Measurements from ENCODE around the gene ZNF784. TPM values are rescaled to one million over a fixed set of nuclear protein-coding genes. Genes with fewer than 3 reads are reported as not detected.

The ZNF784 gene
- total and polyA plus RNA-seq, 2 of the 13 experiments (the other 11 are each of a cell fraction or from before 2014, with no cell fraction given) = 4.1 to 4.2 TPM

- TF ChIP-seq, protein P1, sequence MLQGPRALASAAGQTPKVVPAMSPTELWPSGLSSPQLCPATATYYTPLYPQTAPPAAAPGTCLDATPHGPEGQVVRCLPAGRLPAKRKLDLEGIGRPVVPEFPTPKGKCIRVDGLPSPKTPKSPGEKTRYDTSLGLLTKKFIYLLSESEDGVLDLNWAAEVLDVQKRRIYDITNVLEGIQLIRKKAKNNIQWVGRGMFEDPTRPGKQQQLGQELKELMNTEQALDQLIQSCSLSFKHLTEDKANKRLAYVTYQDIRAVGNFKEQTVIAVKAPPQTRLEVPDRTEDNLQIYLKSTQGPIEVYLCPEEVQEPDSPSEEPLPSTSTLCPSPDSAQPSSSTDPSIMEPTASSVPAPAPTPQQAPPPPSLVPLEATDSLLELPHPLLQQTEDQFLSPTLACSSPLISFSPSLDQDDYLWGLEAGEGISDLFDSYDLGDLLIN (CRISPR knock-in tag; IDR thresholded peaks at IDR 0.05; ENCODE audit: borderline replicate concordance) = peak; percentile 96; the same call in 1 of the 2 replicates
- TF ChIP-seq ZNF768 (CRISPR knock-in tag; IDR thresholded peaks at IDR 0.05) (peak; percentile 54; the same call in 1 of the 2 replicates), XBP1 (CRISPR knock-in tag; IDR thresholded peaks at IDR 0.05) (no peak), ZBTB21 (CRISPR knock-in tag; IDR thresholded peaks at IDR 0.05) (0 out of 2 replicates have a peak, but pooled peaks have one; percentile 20), ZNF547 (CRISPR knock-in tag; IDR thresholded peaks at IDR 0.05) (peak; percentile 20; the same call in 1 of the 2 replicates), MYNN (CRISPR knock-in tag; IDR thresholded peaks at IDR 0.05; ENCODE audit: low read depth) (peak; percentile 49; the same call in 1 of the 2 replicates), MAF1 (CRISPR knock-in tag; IDR thresholded peaks at IDR 0.05; ENCODE audit: borderline replicate concordance) (no peak), U2AF2 (IDR thresholded peaks at IDR 0.05; ENCODE audit: low read depth, low read length) (no peak), MXD1 (CRISPR knock-in tag; IDR thresholded peaks at IDR 0.05) (peak; percentile 47; the same call in 1 of the 2 replicates), ZNF652 (CRISPR knock-in tag; IDR thresholded peaks at IDR 0.05; ENCODE audit: borderline replicate concordance, low read depth) (no peak), TAF1 (CRISPR knock-in tag; IDR thresholded peaks at IDR 0.05) (no peak; the same call in 1 of the 2 replicates), NRL (CRISPR knock-in tag; IDR thresholded peaks at IDR 0.05; ENCODE audit: borderline replicate concordance) (no peak), ZNF607 (CRISPR knock-in tag; IDR thresholded peaks at IDR 0.05; ENCODE audit: borderline replicate concordance) (peak; percentile 32; the same call in 1 of the 2 replicates), ZNF761 (CRISPR knock-in tag; conservative IDR thresholded peaks at IDR 0.05) (0 out of 2 replicates have a peak, but pooled peaks have one; percentile 42), TSC22D2 (CRISPR knock-in tag; IDR thresholded peaks at IDR 0.05; ENCODE audit: borderline replicate concordance) (0 out of 2 replicates have a peak, but pooled peaks have one; percentile 57), POLR2AphosphoS5 (IDR thresholded peaks at IDR 0.05; ENCODE audit: low read depth, low read length) (0 out of 2 replicates have a peak, but pooled peaks have one; percentile 18), NFKBIZ (CRISPR knock-in tag; IDR thresholded peaks at IDR 0.05) (peak; percentile 62; the same call in 1 of the 2 replicates), TEAD3 (CRISPR knock-in tag; optimal IDR thresholded peaks at IDR 0.05; ENCODE audit: borderline replicate concordance) (peak; percentile 11), AGO1 (IDR thresholded peaks at IDR 0.05; ENCODE audit: low read depth, low read length, poor library complexity, severe bottlenecking) (no peak), MAFG (CRISPR knock-in tag; IDR thresholded peaks at IDR 0.05) (no peak), THAP9 (CRISPR knock-in tag; IDR thresholded peaks at IDR 0.05; ENCODE audit: borderline replicate concordance) (no peak)
- TF ChIP-seq, protein P2, sequence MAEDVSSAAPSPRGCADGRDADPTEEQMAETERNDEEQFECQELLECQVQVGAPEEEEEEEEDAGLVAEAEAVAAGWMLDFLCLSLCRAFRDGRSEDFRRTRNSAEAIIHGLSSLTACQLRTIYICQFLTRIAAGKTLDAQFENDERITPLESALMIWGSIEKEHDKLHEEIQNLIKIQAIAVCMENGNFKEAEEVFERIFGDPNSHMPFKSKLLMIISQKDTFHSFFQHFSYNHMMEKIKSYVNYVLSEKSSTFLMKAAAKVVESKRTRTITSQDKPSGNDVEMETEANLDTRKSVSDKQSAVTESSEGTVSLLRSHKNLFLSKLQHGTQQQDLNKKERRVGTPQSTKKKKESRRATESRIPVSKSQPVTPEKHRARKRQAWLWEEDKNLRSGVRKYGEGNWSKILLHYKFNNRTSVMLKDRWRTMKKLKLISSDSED (CRISPR knock-in tag; IDR thresholded peaks at IDR 0.05) = no peak
- TF ChIP-seq, protein P3, sequence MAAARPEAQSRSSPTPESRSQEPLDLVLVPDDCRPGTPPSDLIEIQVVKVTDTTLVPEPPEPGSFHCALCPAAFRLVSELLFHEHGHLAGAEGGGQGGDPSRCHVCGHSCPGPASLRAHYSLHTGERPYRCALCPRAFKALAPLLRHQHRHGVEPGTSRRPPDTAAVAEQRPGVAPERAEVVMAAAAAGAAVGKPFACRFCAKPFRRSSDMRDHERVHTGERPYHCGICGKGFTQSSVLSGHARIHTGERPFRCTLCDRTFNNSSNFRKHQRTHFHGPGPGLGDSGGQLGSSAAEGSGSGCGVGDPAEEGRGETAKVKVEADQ (CRISPR knock-in tag; IDR thresholded peaks at IDR 0.05; ENCODE audit: borderline replicate concordance) = no peak
Observed at GRCh38 chr19:55599842-55600661, 24.3 kb downstream of the ZNF784 start, which contains the start of gene ZNF524 (continued).

Data from HepG2 (cell line).